Caco-2 (cell line): Measurements from ENCODE around the gene CATSPER2. TPM values are rescaled to one million over a fixed set of nuclear protein-coding genes. Genes with fewer than 3 reads are reported as not detected.
"Not testable (repeated sequence)": the region's sequence is repeated elsewhere in the genome, so short reads cannot be mapped to it uniquely, and the experiment has no call there.

Source experiments
- Bru-seq: library from RNA; stranded (reverse); fragments of 400-500 nt; gene quantifications from one replicate; lab custom pipeline; 2021; lab: Mats Ljungman, UMichigan
- BruChase-seq, 2 experiments: library from RNA; stranded (reverse); fragments of 400-500 nt; gene quantifications; one replicate each; lab custom pipeline; 2021; lab: Mats Ljungman, UMichigan
- BruUV-seq: library from RNA; stranded (reverse); fragments of 400-500 nt; replicated peaks from 2 replicates; lab custom pipeline; 2021; lab: Mats Ljungman, UMichigan
- CTCF ChIA-PET: fragments of 300-600 bp; sonication (Branson Sonifier 250); formaldehyde crosslinking; loops from one replicate; lab custom pipeline; 2022; ENCODE audit warnings: antibody characterized with exemption; lab: Charles Lee
- POLR2A ChIA-PET: fragments of 300-600 bp; sonication (Branson Sonifier 250); formaldehyde crosslinking; loops from one replicate; lab custom pipeline; 2022; ENCODE audit warnings: antibody characterized with exemption; lab: Charles Lee
- DNase-seq, 2 experiments: peaks; one replicate each; pipeline versions ENCODE4 v3.0.0 to v3.0.0-alpha.2; 2020 to 2022
- H3K27me3 ChIP-seq: replicated peaks from 2 replicates; pipeline ENCODE4 v1.6.0; 2011; ENCODE audit warnings: low read length; ENCODE audit not compliant: control insufficient read depth, insufficient read depth
- H3K36me3 ChIP-seq: 2 replicates; pipeline ENCODE4 v1.5.1; 2011; ENCODE audit warnings: low read length; ENCODE audit not compliant: control insufficient read depth, insufficient read depth
- H3K4me1 ChIP-seq: fragments of 250-450 bp; sonication (Bioruptor Pico); 2 replicates; pipeline ENCODE4 v1.5.1; 2020; ENCODE audit warnings: mild to moderate bottlenecking
- H3K4me3 ChIP-seq: 2 replicates; pipeline ENCODE4 v1.5.1; 2011; ENCODE audit warnings: low read depth, mild to moderate bottlenecking, control low read depth, low read length
- H3K9me3 ChIP-seq: fragments of 250-450 bp; sonication (Bioruptor Pico); 2 replicates; pipeline ENCODE4 v1.5.1; 2020; ENCODE audit warnings: mild to moderate bottlenecking, moderate library complexity
- H3K27ac Mint-ChIP-seq: one replicate; pipeline ENCODE4 v1.8.0; 2022; ENCODE audit warnings: mixed read lengths; ENCODE audit not compliant: unreplicated experiment
- H3K27me3 Mint-ChIP-seq: one replicate; pipeline ENCODE4 v1.8.0; 2022; ENCODE audit warnings: mixed read lengths; ENCODE audit not compliant: insufficient read depth, unreplicated experiment
- H3K36me3 Mint-ChIP-seq: one replicate; pipeline ENCODE4 v1.8.0; 2022; ENCODE audit warnings: mild to moderate bottlenecking, mixed read lengths; ENCODE audit not compliant: insufficient read depth, unreplicated experiment
- H3K4me1 Mint-ChIP-seq: one replicate; pipeline ENCODE4 v1.8.0; 2022; ENCODE audit warnings: low read depth, mixed read lengths; ENCODE audit not compliant: unreplicated experiment
- H3K4me3 Mint-ChIP-seq: one replicate; pipeline ENCODE4 v1.8.0; 2022; ENCODE audit warnings: mild to moderate bottlenecking, moderate library complexity, mixed read lengths; ENCODE audit not compliant: unreplicated experiment
- H3K9me3 Mint-ChIP-seq: one replicate; pipeline ENCODE4 v1.8.0; 2022; ENCODE audit warnings: mixed read lengths; ENCODE audit not compliant: unreplicated experiment
- intact Hi-C: fragments of 100-400 bp; cut with micrococcal nuclease; formaldehyde crosslinking; loops from one replicate; pipeline ENCODE4 v1.10.0; 2022; ENCODE audit not compliant: unreplicated experiment
- long read RNA-seq: library from polyadenylated mRNA; stranded (forward); transcript quantifications from one replicate; pipeline ENCODE4 v2.0.0, GENCODE V29; 2022
- total RNA-seq: library from RNA; stranded (reverse); gene quantifications from 2 replicates; pipeline ENCODE4 v1.2.3, GENCODE V29; 2022
- TF ChIP-seq, protein P1 (sequence below), 2 experiments: fragments of 200-600 bp in 1 of 2; IDR thresholded peaks; 1 replicate in 1 of 2; 2 replicates in 1 of 2; pipeline versions ENCODE4 v1.5.1 to v1.8.0; 2011 to 2022; ENCODE audit warnings: antibody characterized with exemption in 1 of 2, control low read depth in 1 of 2, inconsistent platforms in 1 of 2, low read depth in 1 of 2, low read length in 1 of 2, mild to moderate bottlenecking in 1 of 2, moderate library complexity in 1 of 2; ENCODE audit not compliant: insufficient read depth in 1 of 2, severe bottlenecking in 1 of 2, unreplicated experiment in 1 of 2

CATSPER2 gene
- total RNA-seq (1.4 and 2.4 TPM in 2 replicates), Bru-seq, nascent RNA (percentile 55 among the genes with signal in this experiment), BruChase-seq, experiment 1, labeled RNA remaining after a 2-hour chase (percentile 59 among the genes with signal in this experiment), BruChase-seq, experiment 2, labeled RNA remaining after a 6-hour chase (percentile 64 among the genes with signal in this experiment)
- long read RNA-seq, partial matches to known transcripts, result 1 of 1 reads
- long read RNA-seq, other reads (novel, unspliced or antisense), result 0 of 1 reads

DNA sequence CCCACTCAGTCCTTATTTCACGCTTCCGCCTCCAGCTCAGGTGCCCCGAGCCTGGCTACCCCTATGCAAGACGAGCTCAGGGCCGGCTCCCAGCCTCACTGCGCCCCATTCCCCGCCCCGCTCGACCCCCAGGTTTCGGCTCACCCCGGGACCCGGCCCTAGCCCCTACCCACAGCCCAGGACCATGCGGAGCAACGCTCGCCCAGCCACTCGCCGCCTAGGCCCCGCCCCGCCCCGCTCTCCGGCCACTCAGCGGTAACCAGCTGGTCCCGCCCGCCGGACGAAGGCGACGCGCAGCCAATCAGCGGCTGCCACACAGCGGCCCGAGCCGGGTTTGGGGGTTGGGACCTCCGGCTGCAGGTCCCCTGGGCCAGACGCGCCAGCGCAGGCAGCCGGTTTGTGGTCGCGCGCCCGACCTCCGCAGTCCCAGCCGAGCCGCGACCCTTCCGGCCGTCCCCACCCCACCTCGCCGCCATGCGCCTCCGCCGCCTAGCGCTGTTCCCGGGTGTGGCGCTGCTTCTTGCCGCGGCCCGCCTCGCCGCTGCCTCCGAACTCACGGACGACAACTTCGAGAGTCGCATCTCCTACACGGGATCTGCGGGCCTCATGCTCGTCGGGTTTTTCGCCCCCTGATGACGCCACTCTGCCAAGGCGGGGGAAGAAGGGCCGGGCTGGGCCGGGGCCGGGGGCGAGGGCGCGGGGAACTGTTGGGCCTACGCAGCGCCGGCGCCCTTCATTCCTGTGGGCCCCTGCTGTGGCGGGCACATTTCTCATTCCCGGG is at the start of gene CATSPER2:
Gene CATSPER2, minus strand, starts transcription at position 196 of the 781 bp plus-strand sequence. CDS start 783 bp downstream, outside the sequence.
- H3K27me3 ChIP-seq, result no peaks in the 10 kb centered on the region
- H3K4me3 ChIP-seq, result no peak within 1 kb of the TSS
- no peak for DNase-seq
- TF ChIP-seq, protein P1, sequence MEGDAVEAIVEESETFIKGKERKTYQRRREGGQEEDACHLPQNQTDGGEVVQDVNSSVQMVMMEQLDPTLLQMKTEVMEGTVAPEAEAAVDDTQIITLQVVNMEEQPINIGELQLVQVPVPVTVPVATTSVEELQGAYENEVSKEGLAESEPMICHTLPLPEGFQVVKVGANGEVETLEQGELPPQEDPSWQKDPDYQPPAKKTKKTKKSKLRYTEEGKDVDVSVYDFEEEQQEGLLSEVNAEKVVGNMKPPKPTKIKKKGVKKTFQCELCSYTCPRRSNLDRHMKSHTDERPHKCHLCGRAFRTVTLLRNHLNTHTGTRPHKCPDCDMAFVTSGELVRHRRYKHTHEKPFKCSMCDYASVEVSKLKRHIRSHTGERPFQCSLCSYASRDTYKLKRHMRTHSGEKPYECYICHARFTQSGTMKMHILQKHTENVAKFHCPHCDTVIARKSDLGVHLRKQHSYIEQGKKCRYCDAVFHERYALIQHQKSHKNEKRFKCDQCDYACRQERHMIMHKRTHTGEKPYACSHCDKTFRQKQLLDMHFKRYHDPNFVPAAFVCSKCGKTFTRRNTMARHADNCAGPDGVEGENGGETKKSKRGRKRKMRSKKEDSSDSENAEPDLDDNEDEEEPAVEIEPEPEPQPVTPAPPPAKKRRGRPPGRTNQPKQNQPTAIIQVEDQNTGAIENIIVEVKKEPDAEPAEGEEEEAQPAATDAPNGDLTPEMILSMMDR (IDR thresholded peaks at IDR 0.05; ENCODE audit: insufficient read depth in 1 of 2, low read depth in 1 of 2, low read length in 1 of 2, severe bottlenecking in 1 of 2, unreplicated experiment in 1 of 2), result no peak
- Mint-ChIP-seq H3K4me3 (no peak within 1 kb of the TSS), H3K4me1 (no peaks in the 10 kb centered on the region), H3K27me3 (no peaks in the 10 kb centered on the region), H3K27ac (no peak within 1 kb of the TSS), H3K9me3 (no peaks in the 10 kb centered on the region), H3K36me3 (no peaks in the 10 kb centered on the region)
- POLR2A ChIA-PET, result no interaction called here
- no peaks in the 10 kb centered on the region for H3K4me1 ChIP-seq
- intact Hi-C loops, result no loop called here
- CTCF ChIA-PET, result no interaction called here
- H3K36me3 ChIP-seq, result no peaks in the 10 kb centered on the region
- no peaks in the 10 kb centered on the region for H3K9me3 ChIP-seq
- BruUV-seq, result no TSS peak

DNA sequence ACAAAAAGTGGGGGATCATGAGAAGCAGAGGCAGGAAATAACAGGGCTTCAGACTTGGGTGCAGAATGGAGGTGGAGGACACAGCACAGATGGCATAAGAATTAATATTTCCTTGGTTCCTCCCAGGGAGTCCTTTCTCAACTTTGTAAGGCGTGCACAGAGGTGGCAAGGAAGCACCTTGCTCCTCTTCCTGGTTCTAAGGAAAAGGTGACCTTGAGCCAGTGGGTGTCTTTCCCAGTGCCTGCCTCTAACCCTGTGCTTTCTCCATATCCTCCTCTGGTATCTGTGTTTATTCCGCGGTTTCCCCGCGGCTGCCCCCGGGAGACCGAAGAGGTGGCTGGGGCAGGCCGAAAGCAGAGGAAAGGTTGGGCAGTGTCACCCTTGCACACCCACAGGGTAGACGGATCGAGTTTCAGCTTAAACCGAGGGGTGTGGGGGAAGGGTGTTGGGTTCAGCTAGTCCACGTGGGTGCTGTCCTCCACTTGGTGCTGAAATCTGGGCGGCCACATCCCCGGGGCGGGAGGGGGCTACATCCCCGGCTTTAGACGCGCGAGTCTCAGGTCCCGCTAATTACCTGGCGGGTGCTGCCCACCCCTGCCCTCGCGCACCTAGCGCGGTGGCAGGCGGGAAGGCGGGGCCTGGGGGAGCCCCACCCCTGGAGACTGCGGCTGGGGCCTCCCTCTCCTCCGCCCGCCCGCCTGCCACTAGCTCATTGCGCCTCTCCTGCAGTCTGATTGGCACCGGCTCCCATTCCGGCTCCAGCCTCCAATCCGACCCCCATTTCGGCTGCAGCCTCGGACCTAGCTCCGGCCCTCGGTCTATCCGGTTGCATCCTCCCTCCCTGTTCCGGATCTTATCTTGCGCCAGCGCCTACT is 44.7 kb upstream of the CATSPER2 start, which contains the start of gene CKMT1A:
Gene CKMT1A, plus strand, starts transcription at position 712 of the 875 bp plus-strand sequence. CDS start 192 bp downstream, outside the sequence.
- H3K9me3 ChIP-seq, POLR2A ChIA-PET, CTCF ChIA-PET, H3K27ac Mint-ChIP-seq, H3K9me3 Mint-ChIP-seq, H3K4me1 ChIP-seq, intact Hi-C loops, H3K27me3 Mint-ChIP-seq, DNase-seq, BruUV-seq, H3K36me3 ChIP-seq, H3K4me1 Mint-ChIP-seq, H3K36me3 Mint-ChIP-seq, H3K4me3 Mint-ChIP-seq, H3K27me3 ChIP-seq, H3K4me3 ChIP-seq: not testable (repeated sequence)

DNA sequence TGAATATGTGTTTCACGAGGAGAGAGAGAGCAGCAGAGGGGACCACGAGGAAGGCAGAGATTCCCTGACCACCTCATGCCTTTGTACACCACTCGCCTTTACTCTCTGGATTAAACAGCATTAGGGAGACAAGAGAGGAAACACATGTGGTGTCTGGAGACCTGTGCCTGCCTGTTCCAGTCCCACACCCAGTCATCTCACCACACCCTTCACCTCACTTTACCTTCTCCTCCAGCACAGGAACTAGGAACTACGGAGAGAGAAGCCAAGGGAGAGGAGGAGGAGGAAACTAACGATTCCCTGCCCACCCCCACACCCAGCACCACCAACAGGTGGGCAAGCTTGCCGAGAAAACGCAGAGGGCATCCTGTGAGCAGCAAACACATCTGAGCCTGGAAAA is 44.0 kb upstream of the CATSPER2 start:
- H3K27ac Mint-ChIP-seq, H3K4me1 ChIP-seq, H3K4me3 ChIP-seq, H3K36me3 Mint-ChIP-seq, H3K27me3 Mint-ChIP-seq, DNase-seq, CTCF ChIA-PET, intact Hi-C loops, H3K9me3 ChIP-seq, H3K9me3 Mint-ChIP-seq, POLR2A ChIA-PET, H3K36me3 ChIP-seq, H3K4me1 Mint-ChIP-seq, H3K4me3 Mint-ChIP-seq, BruUV-seq, H3K27me3 ChIP-seq: not testable (repeated sequence)

DNA sequence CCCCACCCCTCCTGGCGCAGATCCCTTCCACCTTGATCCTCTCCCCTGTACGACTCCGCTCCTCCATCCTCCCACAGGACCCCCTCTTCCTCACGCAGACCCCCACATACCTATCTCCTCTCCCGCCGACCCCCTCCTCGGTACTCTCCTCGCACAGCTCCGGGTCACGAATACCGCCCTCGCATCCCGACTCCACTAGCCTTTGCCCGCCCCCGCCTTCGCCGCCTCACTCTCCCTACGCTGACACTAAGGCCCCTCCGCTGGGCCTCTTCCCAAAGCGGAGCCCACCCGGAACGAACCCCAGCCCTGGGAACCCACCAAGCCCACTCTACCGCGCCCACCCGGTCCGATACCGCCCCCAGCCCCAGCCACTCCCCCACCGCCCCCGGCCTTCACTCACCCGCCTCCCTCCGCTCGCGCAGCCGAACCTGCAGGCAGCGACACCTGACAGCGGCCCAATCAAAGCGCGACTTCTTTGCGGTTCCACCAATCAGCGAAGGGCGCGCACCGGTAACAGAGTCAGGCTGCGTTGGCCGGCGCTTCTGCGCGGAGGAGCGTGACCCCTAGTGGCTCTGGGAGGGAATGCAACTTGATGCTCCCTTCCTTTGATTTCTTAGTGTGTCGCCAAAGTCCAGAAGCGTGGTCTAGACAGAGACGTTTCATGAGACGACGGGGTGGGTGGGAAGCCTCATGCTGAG is 41.1 kb upstream of the CATSPER2 start:
- H3K4me1 ChIP-seq, H3K27me3 Mint-ChIP-seq, CTCF ChIA-PET, H3K36me3 ChIP-seq, H3K4me1 Mint-ChIP-seq, H3K36me3 Mint-ChIP-seq, BruUV-seq, H3K4me3 ChIP-seq, H3K4me3 Mint-ChIP-seq, H3K9me3 ChIP-seq, H3K9me3 Mint-ChIP-seq, intact Hi-C loops, POLR2A ChIA-PET, H3K27ac Mint-ChIP-seq, DNase-seq, H3K27me3 ChIP-seq: not testable (repeated sequence)

DNA sequence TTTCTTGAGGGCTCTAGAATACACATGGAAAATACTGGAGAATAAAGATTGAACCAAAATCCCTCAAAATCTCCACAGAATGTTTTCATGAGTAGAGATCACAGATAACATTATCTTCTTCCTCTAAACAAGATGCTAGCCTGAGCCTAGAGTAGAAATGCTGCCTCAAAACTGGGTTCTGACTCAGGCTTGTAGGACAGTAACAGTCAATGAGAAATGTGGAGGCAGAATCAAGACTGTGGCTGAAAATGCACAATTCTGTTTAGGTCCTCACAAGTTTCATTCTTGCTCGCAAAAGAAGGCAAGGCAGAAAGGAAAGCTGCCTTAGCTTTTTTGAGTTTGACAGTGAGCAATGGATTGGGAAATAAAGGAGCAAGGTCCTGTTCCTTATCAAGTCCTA is 25.5 kb upstream of the CATSPER2 start:
- H3K4me1 Mint-ChIP-seq, H3K9me3 ChIP-seq, intact Hi-C loops, POLR2A ChIA-PET, CTCF ChIA-PET, H3K27ac Mint-ChIP-seq, H3K4me1 ChIP-seq, BruUV-seq, H3K9me3 Mint-ChIP-seq, H3K36me3 ChIP-seq, H3K27me3 Mint-ChIP-seq, H3K4me3 ChIP-seq, DNase-seq, H3K27me3 ChIP-seq, H3K4me3 Mint-ChIP-seq, H3K36me3 Mint-ChIP-seq: not testable (repeated sequence)
